ENCODE results near the gene NAP1L5. TPM values are rescaled to one million over a fixed set of nuclear protein-coding genes. Genes with fewer than 3 reads are reported as not detected.

NAP1L5 gene
- total and polyA plus RNA-seq, 9 of the 15 experiments (the other 6 are each of a cell fraction or from before 2014, with no cell fraction given): 2.4 to 10.6 (median 7.0) TPM

DNA sequence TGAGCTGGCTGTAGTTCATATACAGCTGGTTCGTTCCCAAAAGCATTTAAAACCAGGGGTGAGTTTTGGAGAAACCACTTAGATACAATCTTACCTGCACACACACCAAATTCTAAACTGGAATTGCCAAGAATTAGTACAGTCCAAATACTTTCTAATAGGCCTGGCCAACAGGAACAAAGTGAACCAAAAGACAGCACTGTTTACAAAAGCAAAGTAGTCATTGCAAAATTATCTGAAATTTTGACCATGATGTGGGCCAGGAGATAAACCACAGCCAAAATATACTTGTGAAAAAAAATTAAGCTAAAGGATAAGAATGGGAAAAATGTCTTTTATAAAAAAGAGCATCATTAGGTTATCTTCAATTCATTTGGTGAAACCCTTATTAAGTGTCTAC lies 37.9 kb upstream of the NAP1L5 start:
- 58% methylated on average over 1 of the region's 1 CpG for WGBS (ENCODE audit: insufficient coverage, low coverage, missing lambda C conversion rate)
- POLR2A ChIA-PET: interaction anchor here (0.9 kb wide), 1 partner anchor 11 kb away, joined by 3 read pairs; no protein-coding TSS in a partner anchor

More for the DNA sequence above, 37.9 kb upstream of the NAP1L5 start:
- no peak overlapping the region for H2AFZ ChIP-seq (ENCODE audit: low read depth, low read length)
- H4K20me1 ChIP-seq (replicated peaks; ENCODE audit: control insufficient read depth, insufficient read depth, low read length): no peaks in the 10 kb centered on the region
- no peak overlapping the region for H3K27ac ChIP-seq (ENCODE audit: extremely low read depth, low read depth, low read length)
- no peaks in the 10 kb centered on the region for H3K79me2 ChIP-seq (ENCODE audit: control insufficient read depth, insufficient read depth, low read length)
- H3K9me1 ChIP-seq (ENCODE audit: control insufficient read depth, insufficient read depth, low read length): no peaks in the 10 kb centered on the region
- no peak overlapping the region for H3K9ac ChIP-seq (ENCODE audit: insufficient read depth in 1 of 2, low read depth in 2 of 2, low read length in 2 of 2)
- H3K4me2 ChIP-seq (ENCODE audit: insufficient read depth, low read length): no peak overlapping the region
- intact Hi-C loops (cut with micrococcal nuclease) (no loop called here), in situ Hi-C loops (cut with MboI) (no loop called here)
- H3K4me3 ChIP-seq: no peak overlapping the region
- DNase-seq (ENCODE audit: extremely low read depth in 1 of 4, low spot score in 3 of 4): no peak
- CTCF ChIA-PET (ENCODE audit: low intra/inter-chr PET ratio): no interaction called here
- no peaks in the 10 kb centered on the region for H3K27me3 ChIP-seq (ENCODE audit: control insufficient read depth in 2 of 2, insufficient read depth in 2 of 2, low read length in 2 of 2)
- H3K4me1 ChIP-seq (replicated peaks in 1 of 2; ENCODE audit: control insufficient read depth in 2 of 2, insufficient read depth in 2 of 2, low read length in 2 of 2): peaks cover 0 to 2% of the 10 kb centered on the region in 2 experiments; a peak in 1 of 5 replicates
- no peak for FAIRE-seq
- no TSS peak for BruUV-seq (replicated peaks)
- H3K9me3 ChIP-seq (replicated peaks; ENCODE audit: control insufficient read depth, insufficient read depth, low read depth, low read length): no peaks in the 10 kb centered on the region
- TF ChIP-seq DEAF1 (CRISPR knock-in tag; IDR thresholded peaks at IDR 0.05) (no peak), ZNF121 (CRISPR knock-in tag; conservative IDR thresholded peaks at IDR 0.05) (no peak), ZNF3 (CRISPR knock-in tag; IDR thresholded peaks at IDR 0.05) (no peak), KDM1A (IDR thresholded peaks at IDR 0.05) (no peak), SMARCA5 (IDR thresholded peaks at IDR 0.05) (no peak), GTF2E2 (tag; IDR thresholded peaks at IDR 0.05) (no peak), POLR2G (IDR thresholded peaks at IDR 0.05; ENCODE audit: low read depth, low read length) (no peak), ZNF778 (CRISPR knock-in tag; IDR thresholded peaks at IDR 0.05) (no peak), RBM15 (IDR thresholded peaks at IDR 0.05; ENCODE audit: insufficient read depth, low read length) (no peak), RAD51 (IDR thresholded peaks at IDR 0.05; ENCODE audit: borderline replicate concordance, low read depth) (no peak), ZNF134 (CRISPR knock-in tag; conservative IDR thresholded peaks at IDR 0.05) (no peak), PML (IDR thresholded peaks at IDR 0.05; ENCODE audit: low read length) (no peak), TCF3 (CRISPR knock-in tag; IDR thresholded peaks at IDR 0.05) (no peak), ZEB2 (IDR thresholded peaks at IDR 0.05) (no peak), POLR3A (IDR thresholded peaks at IDR 0.05; ENCODE audit: borderline replicate concordance, extremely low read depth, insufficient read depth, insufficient read length) (no peak), RBM22 (IDR thresholded peaks at IDR 0.05; ENCODE audit: low read depth, low read length, poor library complexity, severe bottlenecking) (no peak)
- H3K36me3 ChIP-seq (ENCODE audit: control insufficient read depth, insufficient read depth, low read length): peaks cover 45% of the 10 kb centered on the region; the same call in 2 of the 3 replicates
- ATAC-seq: no peak

Measured in K562 (cell line).